HEK293T (cell line): ENCODE measurements around the gene FSTL4.

Source experiments
- ARNT ChIP-seq: fragments of 450-650 bp; IDR thresholded peaks from 2 replicates; pipeline ENCODE4 v1.6.1; 2017; ENCODE audit warnings: mild to moderate bottlenecking
- BHLHE40 ChIP-seq: fragments of 450-650 bp; IDR thresholded peaks from 2 replicates; pipeline ENCODE4 v1.6.1; 2016; ENCODE audit warnings: mild to moderate bottlenecking, moderate library complexity, borderline replicate concordance
- CTBP1 ChIP-seq: fragments of 450-650 bp; IDR thresholded peaks from 2 replicates; pipeline ENCODE4 v1.6.1; 2016; ENCODE audit warnings: borderline replicate concordance
- ELF4 ChIP-seq: fragments of 450-650 bp; IDR thresholded peaks from 2 replicates; pipeline ENCODE4 v1.6.1; 2017; ENCODE audit warnings: antibody characterized with exemption
- FOXA1 ChIP-seq: fragments of 450-650 bp; IDR thresholded peaks from 2 replicates; pipeline ENCODE4 v1.6.1; 2016; ENCODE audit warnings: mild to moderate bottlenecking
- FOXK2 ChIP-seq: fragments of 450-650 bp; IDR thresholded peaks from 2 replicates; pipeline ENCODE4 v1.6.1; 2016; ENCODE audit warnings: mild to moderate bottlenecking
- FOXM1 ChIP-seq: fragments of 450-650 bp; IDR thresholded peaks from 2 replicates; pipeline ENCODE4 v1.6.1; 2017; ENCODE audit warnings: mild to moderate bottlenecking, borderline replicate concordance
- HDGF ChIP-seq: fragments of 450-650 bp; IDR thresholded peaks from 2 replicates; pipeline ENCODE4 v1.6.1; 2017; ENCODE audit warnings: antibody characterized with exemption, borderline replicate concordance
- L3MBTL2 ChIP-seq: fragments of 450-650 bp; conservative IDR thresholded peaks from 2 replicates; pipeline ENCODE4 v1.6.1; 2016; ENCODE audit warnings: mild to moderate bottlenecking
- NFRKB ChIP-seq: fragments of 450-650 bp; IDR thresholded peaks from 2 replicates; pipeline ENCODE4 v1.6.1; 2016; ENCODE audit warnings: mild to moderate bottlenecking, moderate library complexity
- SP1 ChIP-seq: fragments of 450-650 bp; IDR thresholded peaks from 2 replicates; pipeline ENCODE4 v1.6.1; 2017
- SUZ12 ChIP-seq: fragments of 450-650 bp; IDR thresholded peaks from 2 replicates; pipeline ENCODE4 v1.6.1; 2016; ENCODE audit warnings: mild to moderate bottlenecking
- TARDBP ChIP-seq: fragments of 450-650 bp; IDR thresholded peaks from 2 replicates; pipeline ENCODE4 v1.6.1; 2016
- ZNF384 ChIP-seq: fragments of 450-650 bp; IDR thresholded peaks from 2 replicates; pipeline ENCODE4 v1.6.1; 2016

DNA sequence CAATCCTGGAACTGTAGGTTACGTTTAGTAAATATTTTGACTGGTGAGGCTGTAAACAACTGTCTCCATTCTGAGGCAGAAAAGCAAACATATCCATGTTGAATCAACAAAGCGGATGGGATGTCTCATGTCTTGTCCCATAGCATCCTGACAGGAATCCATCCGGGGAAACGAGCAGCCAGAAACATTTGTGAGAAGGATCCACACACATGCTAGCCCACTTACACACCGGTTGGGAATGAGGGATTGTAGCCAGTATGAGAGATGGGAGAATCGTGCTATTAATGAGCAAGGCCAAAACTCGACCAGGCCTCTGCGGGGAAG is 117.5 kb downstream of the FSTL4 start:
- TF ChIP-seq FOXM1 (no peak), BHLHE40 (no peak), SUZ12 (no peak), ZNF384 (no peak), NFRKB (no peak), ARNT (no peak), TARDBP (no peak), FOXA1 (no peak), L3MBTL2 (no peak), ELF4 (no peak), FOXK2 (no peak), SP1 (no peak), CTBP1 (no peak), HDGF (no peak)
